Heart right ventricle (tissue), 16 donors: Measurements from ENCODE around the gene MBOAT2. TPM values are rescaled to one million over a fixed set of nuclear protein-coding genes. Genes with fewer than 3 reads are reported as not detected.

Experiments used
- ATAC-seq, 8 donors: fragments of 200-7000 bp; cut with Tn5 transposase; one replicate each; pipeline ENCODE4 v1.9.1; 2020; ENCODE audit warnings: mild to moderate bottlenecking in 8 of 8, moderate library complexity in 8 of 8, moderate number of reproducible peaks in 1 of 8
- DNase-seq, 2 donors: peaks; one replicate each; pipeline ENCODE4 v3.0.0-alpha.2; 2020
- H3K27ac ChIP-seq, 10 donors: fragments of 200-600 bp; sonication (generic) in 2 of 10; one replicate each; pipeline versions ENCODE4 v1.5.0 to v1.8.0; 2020 to 2022; ENCODE audit warnings: mild to moderate bottlenecking in 3 of 10
- H3K27me3 ChIP-seq, 7 donors: fragments of 200-600 bp; one replicate each; pipeline ENCODE4 v1.8.0; 2021 to 2022; ENCODE audit warnings: mild to moderate bottlenecking in 2 of 7
- H3K36me3 ChIP-seq, 9 donors: fragments of 200-600 bp; sonication (generic) in 1 of 9; one replicate each; pipeline versions ENCODE4 v1.5.0 to v1.8.0; 2020 to 2022; ENCODE audit warnings: mild to moderate bottlenecking in 2 of 9
- H3K4me1 ChIP-seq, 9 donors: fragments of 200-600 bp; sonication (generic) in 1 of 9; one replicate each; pipeline versions ENCODE4 v1.5.0 to v1.8.0; 2020 to 2022; ENCODE audit warnings: mild to moderate bottlenecking in 4 of 9
- H3K4me3 ChIP-seq, 10 donors: fragments of 200-600 bp; sonication (generic) in 2 of 10; one replicate each; pipeline versions ENCODE4 v1.5.0 to v1.8.0; 2020 to 2022; ENCODE audit warnings: mild to moderate bottlenecking in 7 of 10, moderate library complexity in 2 of 10
- H3K9me3 ChIP-seq, 11 donors: fragments of 200-600 bp in 10 of 11; sonication (generic) in 2 of 11; one replicate each; pipeline versions ENCODE4 v1.5.0 to v1.8.0; 2013 to 2022; ENCODE audit warnings: mild to moderate bottlenecking in 2 of 11, control low read depth in 1 of 11, moderate library complexity in 1 of 11
- WGBS, 2 donors: extraction: QIAGEN DNeasy Blood & Tissue Kit; methylation state at CpG; one replicate each; pipeline ENCODE4 v1.1.7; 2013; ENCODE audit warnings: inconsistent platforms in 1 of 2; 5-methylcytosine and 5-hydroxymethylcytosine counted together
- intact Hi-C, 10 donors: fragments of 100-400 bp; cut with DNase I; formaldehyde crosslinking; loops; one replicate each; pipeline versions ENCODE4 v1.11.1 to v1.14.2; 2022
- polyA plus RNA-seq, 2 donors: library from polyadenylated mRNA; stranded (reverse); fragments of 200-250 nt; gene quantifications; one replicate each; pipeline ENCODE4 v1.2.3, GENCODE V29; 2013
- total RNA-seq, 10 donors: library from RNA; stranded (reverse); fragmentation: NEBNext Ultra II Directional in 3 of 10; extraction: Animal tissue kit (Norgen Biotek cat#: 25700) in 3 of 10; gene quantifications; one replicate each; pipeline versions ENCODE4 v1.2.1 to v1.2.4, GENCODE V29; 2021 to 2023
- TF ChIP-seq, protein P1 (sequence below), 9 donors: fragments of 200-600 bp; sonication (generic) in 2 of 9; IDR thresholded peaks; one replicate each; pipeline versions ENCODE4 v1.5.0 to v1.8.0; 2021 to 2022; ENCODE audit warnings: antibody characterized with exemption in 9 of 9, mild to moderate bottlenecking in 5 of 9, moderate library complexity in 1 of 9
- donor health status: Arrhythmogenic right ventricular cardiomyopathy.
- donor health status: ischemic (EF 13 %, LVEDD 7.1; RV severe dilation, severe dysfunction).
- donor health status: healthy with polysubstance abuse.
- donor health status: DM: no; HTN: yes; CAD: no.
- donor health status: DM: no; HTN: no; CAD: no.
- donor health status: ischemic (EF 25% LVEDD 6.9; RV normal size, moderate dysfunction).
- donor health status: ischemic (EF 25% LVEDD 5.7; RV mildly dilated, moderate dysfunction).
- donor health status: healthy.
- donor health status: DM: yes; HTN: yes; CAD: no.
- donor health status: Ischemic cardiomyopathy.
- donor health status: ischemic (EF 35%, LVEDD 5.7; RV mildly dilated, moderate dysfunction).
- donor health status: nonischemic (EF 11% LVEDD 7.7; RV severe dilation, severe dysfunction).
- donor health status: DM: yes; HTN: yes; CAD: no.
- donor health status: PGD.
- donor health status: ischemic (EF 29% LVEDD 5.4; RV normal size, mild dysfunction).
- donor health status: nonischemic (EF 23%, LVEDD 6.1; RV moderate dilation, normal function).

Gene MBOAT2
- total and polyA plus RNA-seq, 12 donors: 6.3 to 35.3 (median 18.4) TPM

- intact Hi-C loops: no loop called here
- 65 to 78% methylated on average over 1 of the region's 1 CpG for WGBS, 2 donors
- TF ChIP-seq, protein P1, sequence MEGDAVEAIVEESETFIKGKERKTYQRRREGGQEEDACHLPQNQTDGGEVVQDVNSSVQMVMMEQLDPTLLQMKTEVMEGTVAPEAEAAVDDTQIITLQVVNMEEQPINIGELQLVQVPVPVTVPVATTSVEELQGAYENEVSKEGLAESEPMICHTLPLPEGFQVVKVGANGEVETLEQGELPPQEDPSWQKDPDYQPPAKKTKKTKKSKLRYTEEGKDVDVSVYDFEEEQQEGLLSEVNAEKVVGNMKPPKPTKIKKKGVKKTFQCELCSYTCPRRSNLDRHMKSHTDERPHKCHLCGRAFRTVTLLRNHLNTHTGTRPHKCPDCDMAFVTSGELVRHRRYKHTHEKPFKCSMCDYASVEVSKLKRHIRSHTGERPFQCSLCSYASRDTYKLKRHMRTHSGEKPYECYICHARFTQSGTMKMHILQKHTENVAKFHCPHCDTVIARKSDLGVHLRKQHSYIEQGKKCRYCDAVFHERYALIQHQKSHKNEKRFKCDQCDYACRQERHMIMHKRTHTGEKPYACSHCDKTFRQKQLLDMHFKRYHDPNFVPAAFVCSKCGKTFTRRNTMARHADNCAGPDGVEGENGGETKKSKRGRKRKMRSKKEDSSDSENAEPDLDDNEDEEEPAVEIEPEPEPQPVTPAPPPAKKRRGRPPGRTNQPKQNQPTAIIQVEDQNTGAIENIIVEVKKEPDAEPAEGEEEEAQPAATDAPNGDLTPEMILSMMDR (IDR thresholded peaks at IDR 0.05): no peak
- no peaks in the 10 kb centered on the region for H3K36me3 ChIP-seq
- no peak for ATAC-seq
- no peak overlapping the region for H3K4me3 ChIP-seq
- H3K27ac ChIP-seq: no peak overlapping the region
- no peaks in the 10 kb centered on the region for H3K4me1 ChIP-seq
- H3K27me3 ChIP-seq: peaks cover 0 to 5% (median 0%) of the 10 kb centered on the region in 7 donors
- H3K9me3 ChIP-seq: no peaks in the 10 kb centered on the region
- no peak for DNase-seq
These were observed 7.4 kb upstream of the MBOAT2 start for GRCh38 chr2:9010866-9011265.

- Histone ChIP-seq H3K4me3 (no peak overlapping the region), H3K27me3 (no peaks in the 10 kb centered on the region), H3K27ac (no peak overlapping the region), H3K4me1 (peaks cover 0 to 8% (median 4%) of the 10 kb centered on the region in 9 donors), H3K36me3 (no peaks in the 10 kb centered on the region), H3K9me3 (no peaks in the 10 kb centered on the region)
- no peak for DNase-seq
- TF ChIP-seq, protein P1 (IDR thresholded peaks at IDR 0.05): no peak
- WGBS, 2 donors: 72 to 77% methylated on average over 1 of the region's 1 CpG
- intact Hi-C loops: loop anchor here in 1 of 10 donors (10.0 kb wide), 1 partner anchor 86 kb away; no protein-coding TSS in a partner anchor
- ATAC-seq: no peak
These were observed 5.6 kb upstream of the MBOAT2 start for GRCh38 chr2:9008951-9009664.

DNA sequence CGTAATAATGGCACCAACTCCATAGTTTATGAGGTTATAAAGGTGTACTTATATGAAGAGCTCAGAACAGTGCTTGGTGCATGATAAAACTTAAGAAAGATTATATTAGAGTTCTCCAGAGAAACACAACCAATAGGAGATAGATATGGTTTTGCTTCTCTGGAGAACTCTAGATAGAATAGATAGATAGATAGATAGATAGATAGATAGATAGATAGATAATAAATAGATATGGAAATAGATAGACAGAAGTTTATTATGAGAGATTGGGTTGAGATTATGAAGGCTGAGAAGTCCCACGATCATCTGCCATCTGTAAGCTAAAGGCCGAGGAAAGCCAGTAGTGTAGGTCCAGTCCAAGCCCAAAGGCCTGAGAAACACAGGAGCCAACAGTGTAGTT is 2.9 kb upstream of the MBOAT2 start:
- Histone ChIP-seq H3K27me3 (no peaks in the 10 kb centered on the region), H3K4me1 (peaks cover 0 to 24% (median 11%) of the 10 kb centered on the region in 9 donors), H3K36me3 (no peaks in the 10 kb centered on the region), H3K27ac (no peak overlapping the region), H3K4me3 (no peak overlapping the region), H3K9me3 (no peaks in the 10 kb centered on the region)
- intact Hi-C loops: loop anchor here in 1 of 10 donors (10.0 kb wide), 1 partner anchor 88 kb away; no protein-coding TSS in a partner anchor
- WGBS, 2 donors: 97 to 98% methylated on average over 3 of the region's 3 CpGs
- DNase-seq: no peak
- no peak for ATAC-seq
- TF ChIP-seq, protein P1 (IDR thresholded peaks at IDR 0.05): no peak

DNA sequence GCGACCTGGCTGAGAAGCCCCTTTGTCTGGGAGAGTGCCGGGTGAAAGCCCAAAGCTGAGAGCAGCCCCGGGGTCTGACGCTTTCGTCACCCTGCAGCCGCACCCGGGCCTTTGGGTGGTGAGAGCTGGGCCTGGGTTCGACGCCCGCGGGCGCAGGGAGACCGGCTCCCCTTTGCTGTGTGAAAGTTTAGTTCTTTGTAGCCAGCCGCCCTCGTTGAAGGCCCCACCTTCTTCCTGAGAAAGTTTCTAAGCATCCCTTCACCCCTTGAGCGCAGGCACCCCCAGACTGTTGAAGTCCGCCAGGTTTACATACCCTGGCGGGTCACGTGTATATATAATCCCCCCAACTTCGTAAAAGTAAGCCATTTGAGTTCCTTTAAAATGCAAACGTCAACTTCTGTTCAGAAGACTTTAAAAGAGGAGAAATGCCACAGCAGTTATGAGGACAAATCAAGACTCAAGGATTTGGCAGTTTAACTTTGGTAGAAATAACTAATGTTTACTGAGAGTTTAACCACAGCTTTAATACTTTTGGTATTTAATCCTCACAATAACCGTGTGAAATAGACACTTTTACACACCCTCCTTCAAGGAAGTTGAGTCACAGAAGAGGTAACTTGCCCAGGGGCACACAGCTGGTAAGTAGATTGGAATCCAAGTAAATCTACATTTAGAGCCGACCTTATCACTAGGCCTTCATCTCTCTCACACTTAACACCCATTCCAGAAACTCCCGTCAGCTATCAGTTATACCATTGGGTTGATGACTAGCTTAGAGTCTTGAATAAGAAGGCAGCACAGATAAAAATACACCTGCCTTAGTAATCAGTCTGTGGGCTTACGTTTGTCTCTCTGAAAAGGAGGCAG is 1.1 kb upstream of the MBOAT2 start:
- intact Hi-C loops: loop anchor here in 1 of 10 donors (10.0 kb wide), 1 partner anchor 90 kb away; no protein-coding TSS in a partner anchor
- DNase-seq: no peak
- Histone ChIP-seq H3K4me3 (peak overlapping the region; percentile 58 to 83 (median 76)), H3K36me3 (no peaks in the 10 kb centered on the region), H3K27me3 (no peaks in the 10 kb centered on the region), H3K27ac (peak overlapping the region; percentile 32 to 91 (median 84)), H3K4me1 (peaks cover 0 to 27% (median 11%) of the 10 kb centered on the region in 9 donors), H3K9me3 (no peaks in the 10 kb centered on the region)
- WGBS, 2 donors: 24 to 25% methylated on average over 25 of the region's 25 CpGs
- ATAC-seq: peak in 2 of 8 donors; percentile 10 to 52
- TF ChIP-seq, protein P1 (IDR thresholded peaks at IDR 0.05): no peak
